H1 (cell line): ENCODE data around the gene CHTF8. TPM values are rescaled to one million over a fixed set of nuclear protein-coding genes. Genes with fewer than 3 reads are reported as not detected.

Source experiments
- CTCF ChIA-PET: fragments of 300-600 bp; sonication (Branson Sonifier 250); formaldehyde crosslinking; loops from one replicate; lab custom pipeline; 2021; ENCODE audit not compliant: partially characterized antibody; lab: Charles Lee
- POLR2A ChIA-PET: fragments of 300-600 bp; sonication (Branson Sonifier 250); formaldehyde crosslinking; loops from one replicate; lab custom pipeline; 2021; ENCODE audit warnings: inconsistent platforms; ENCODE audit not compliant: partially characterized antibody; lab: Charles Lee
- DNase-seq, 2 experiments: peaks; one replicate each; pipeline versions ENCODE4 v3.0.0 to v3.0.0-alpha.2; 2010 to 2022; ENCODE audit warnings: low spot score in 2 of 2, low read depth in 1 of 2, mixed read lengths in 1 of 2
- FAIRE-seq: peaks from 2 replicates; lab custom pipeline; 2011; peaks lifted over from hg19 to GRCh38; lab: Jason Lieb, UNC
- H2AFZ ChIP-seq: 2 replicates; pipeline ENCODE4 v1.8.1; 2012; ENCODE audit warnings: low read length, inconsistent platforms
- H2AK5ac ChIP-seq: 2 replicates; pipeline ENCODE4 v1.6.1; 2013; ENCODE audit warnings: low read depth, low read length
- H2BK120ac ChIP-seq: replicated peaks from 2 replicates; pipeline ENCODE3; 2013; ENCODE audit warnings: low read depth, low read length, inconsistent platforms
- H2BK12ac ChIP-seq: 2 replicates; pipeline ENCODE4 v1.6.1; 2013; ENCODE audit warnings: low read depth, low read length
- H2BK15ac ChIP-seq: 2 replicates; pipeline ENCODE4 v1.6.1; 2013; ENCODE audit warnings: low read length
- H2BK20ac ChIP-seq: 2 replicates; pipeline ENCODE4 v1.6.1; 2013; ENCODE audit warnings: low read length
- H2BK5ac ChIP-seq: 2 replicates; pipeline ENCODE4 v1.6.1; 2013; ENCODE audit warnings: low read depth, low read length
- H3K14ac ChIP-seq: 2 replicates; pipeline ENCODE4 v1.6.1; 2013; ENCODE audit warnings: inconsistent platforms; ENCODE audit not compliant: insufficient read length
- H3K18ac ChIP-seq: 2 replicates; pipeline ENCODE4 v1.6.1; 2013; ENCODE audit warnings: low read length; ENCODE audit errors: extremely low read depth
- H3K23ac ChIP-seq: 2 replicates; pipeline ENCODE4 v1.6.1; 2013; ENCODE audit warnings: inconsistent platforms; ENCODE audit not compliant: insufficient read length
- H3K23me2 ChIP-seq: 2 replicates; pipeline ENCODE4 v1.6.1; 2013; ENCODE audit warnings: low read depth, low read length
- H3K27ac ChIP-seq: 2 replicates; pipeline ENCODE4 v1.6.1; 2011; ENCODE audit warnings: low read depth, low read length, inconsistent platforms
- H3K27me3 ChIP-seq, 4 experiments: replicated peaks in 1 of 4; 1 replicate in 1 of 4; 2 replicates in 3 of 4; pipeline versions ENCODE4 v1.6.1 to v1.8.1; 2011 to 2013; ENCODE audit warnings: low read length in 3 of 4, mild to moderate bottlenecking in 3 of 4, inconsistent platforms in 2 of 4, mixed read lengths in 2 of 4, moderate library complexity in 1 of 4; ENCODE audit not compliant: control insufficient read depth in 3 of 4, insufficient read depth in 3 of 4; ENCODE audit errors: extremely low read depth in 1 of 4
- H3K36me3 ChIP-seq, 4 experiments: 2 replicates each; pipeline versions ENCODE4 v1.6.1 to v1.8.1; 2011 to 2013; ENCODE audit warnings: mild to moderate bottlenecking in 4 of 4, low read length in 3 of 4, moderate library complexity in 2 of 4, control low read depth in 1 of 4, inconsistent platforms in 1 of 4; ENCODE audit not compliant: insufficient read depth in 4 of 4, control insufficient read depth in 2 of 4
- H3K4ac ChIP-seq: replicated peaks from 2 replicates; pipeline ENCODE3; 2013; ENCODE audit warnings: low read length, low read depth, mixed read lengths, inconsistent platforms; ENCODE audit not compliant: insufficient read length
- H3K4me1 ChIP-seq, 4 experiments: replicated peaks in 1 of 4; 1 replicate in 1 of 4; 2 replicates in 3 of 4; pipeline versions ENCODE4 v1.6.1 to v1.8.1; 2011 to 2013; ENCODE audit warnings: low read length in 3 of 4, inconsistent platforms in 2 of 4, mixed read lengths in 1 of 4; ENCODE audit not compliant: insufficient read depth in 4 of 4, control insufficient read depth in 3 of 4
- H3K4me2 ChIP-seq, 2 experiments: 2 replicates each; pipeline versions ENCODE4 v1.6.1 to v1.8.1; 2011 to 2013; ENCODE audit warnings: low read depth in 2 of 2, low read length in 2 of 2, control low read depth in 1 of 2, inconsistent platforms in 1 of 2, mild to moderate bottlenecking in 1 of 2; ENCODE audit not compliant: insufficient read depth in 1 of 2
- H3K4me3 ChIP-seq, 4 experiments: fragments of 200-600, 300-600 bp in 1 of 4; sonication (generic), shearing (Covaris generic), sonication (Bioruptor Twin) in 1 of 4; 2 replicates each; pipeline versions ENCODE4 v1.5.1 to v1.8.1; 2011 to 2016; ENCODE audit warnings: low read length in 4 of 4, low read depth in 3 of 4, control low read depth in 2 of 4, inconsistent platforms in 2 of 4, mild to moderate bottlenecking in 2 of 4, mixed read lengths in 1 of 4, moderate library complexity in 1 of 4; ENCODE audit not compliant: insufficient read depth in 2 of 4; ENCODE audit errors: extremely low read depth in 1 of 4
- H3K56ac ChIP-seq: replicated peaks from 2 replicates; pipeline ENCODE3; 2013; ENCODE audit warnings: low read depth, mild to moderate bottlenecking, mixed read lengths, low read length, inconsistent platforms; ENCODE audit not compliant: insufficient read length
- H3K79me1 ChIP-seq: 2 replicates; pipeline ENCODE4 v1.6.1; 2013; ENCODE audit warnings: low read depth, low read length, control low read depth
- H3K79me2 ChIP-seq, 2 experiments: 2 replicates each; pipeline versions ENCODE4 v1.6.1 to v1.8.1; 2012 to 2013; ENCODE audit warnings: low read length in 2 of 2, mild to moderate bottlenecking in 2 of 2, inconsistent platforms in 1 of 2; ENCODE audit not compliant: insufficient read depth in 2 of 2, control insufficient read depth in 1 of 2
- H3K9ac ChIP-seq, 4 experiments: replicated peaks in 1 of 4; 1 replicate in 1 of 4; 2 replicates in 3 of 4; pipeline versions ENCODE4 v1.6.1 to v1.8.1; 2011 to 2013; ENCODE audit warnings: low read depth in 3 of 4, low read length in 3 of 4, control low read depth in 2 of 4, mild to moderate bottlenecking in 2 of 4, moderate library complexity in 2 of 4, inconsistent platforms in 1 of 4; ENCODE audit errors: extremely low read depth in 1 of 4
- H3K9me3 ChIP-seq, 2 experiments: 2 replicates each; pipeline versions ENCODE4 v1.6.1 to v1.8.1; 2012 to 2013; ENCODE audit warnings: mild to moderate bottlenecking in 2 of 2, moderate library complexity in 2 of 2, control low read depth in 1 of 2, inconsistent platforms in 1 of 2, low read depth in 1 of 2, low read length in 1 of 2, mixed read lengths in 1 of 2; ENCODE audit not compliant: insufficient read depth in 2 of 2
- H4K20me1 ChIP-seq, 2 experiments: replicated peaks in 1 of 2; 2 replicates each; pipeline versions ENCODE3 to v1.8.1; 2011 to 2013; ENCODE audit warnings: inconsistent platforms in 2 of 2, low read length in 2 of 2, mild to moderate bottlenecking in 1 of 2; ENCODE audit not compliant: insufficient read depth in 2 of 2, control insufficient read depth in 1 of 2
- H4K5ac ChIP-seq: 2 replicates; pipeline ENCODE4 v1.6.1; 2013; ENCODE audit warnings: low read length, low read depth, mixed read lengths, inconsistent platforms; ENCODE audit not compliant: insufficient read length
- H4K8ac ChIP-seq: 2 replicates; pipeline ENCODE4 v1.8.0; 2013; ENCODE audit warnings: mild to moderate bottlenecking, moderate library complexity, low read length, inconsistent platforms; ENCODE audit not compliant: insufficient read depth; ENCODE audit errors: extremely low read depth
- H4K91ac ChIP-seq: replicated peaks from 2 replicates; pipeline ENCODE3; 2013; ENCODE audit warnings: low read length, mixed read lengths, inconsistent platforms; ENCODE audit not compliant: insufficient read length
- CTCF ChIP-seq, 3 experiments: IDR thresholded peaks; 1 replicate in 2 of 3; 2 replicates in 1 of 3; pipeline versions ENCODE4 v1.5.1 to v1.6.1; 2011; ENCODE audit warnings: low read length in 3 of 3, mild to moderate bottlenecking in 3 of 3, inconsistent platforms in 2 of 3, low read depth in 1 of 3, moderate library complexity in 1 of 3; ENCODE audit not compliant: insufficient read depth in 1 of 3; ENCODE audit errors: control extremely low read depth in 1 of 3
- EZH2 ChIP-seq: fragments of 200-600 bp; sonication (generic); IDR thresholded peaks from 2 replicates; pipeline ENCODE4 v1.7.1; 2012; ENCODE audit warnings: low read depth, mild to moderate bottlenecking, moderate library complexity, low read length, inconsistent platforms; ENCODE audit not compliant: severe bottlenecking
- JUN ChIP-seq: IDR thresholded peaks from 2 replicates; pipeline ENCODE4 v1.6.1; 2011; ENCODE audit warnings: low read depth, mild to moderate bottlenecking, improper control_type of control experiment, low read length
- POU5F1 ChIP-seq: IDR thresholded peaks from 2 replicates; pipeline ENCODE4 v1.6.1; 2011; ENCODE audit warnings: low read depth, mild to moderate bottlenecking, low read length, moderate library complexity
- RFX5 ChIP-seq: IDR thresholded peaks from 2 replicates; pipeline ENCODE4 v1.6.1; 2011; ENCODE audit warnings: low read depth, low read length, improper control_type of control experiment, borderline replicate concordance
- SIX5 ChIP-seq: IDR thresholded peaks from 2 replicates; pipeline ENCODE4 v1.6.1; 2011; ENCODE audit warnings: mild to moderate bottlenecking, low read depth, low read length
- SP2 ChIP-seq: IDR thresholded peaks from 2 replicates; pipeline ENCODE4 v1.6.1; 2012; ENCODE audit warnings: mild to moderate bottlenecking, low read length, inconsistent platforms
- WGBS, 2 experiments: shearing (Covaris generic) in 1 of 2; methylation state at CpG; one replicate each; pipeline versions ENCODE4 v1.1.6 to v1.1.7; 2013 to 2015; ENCODE audit warnings: low lambda C conversion rate in 2 of 2, mixed read lengths in 2 of 2, inconsistent platforms in 1 of 2, low coverage in 1 of 2, missing lambda C conversion rate in 1 of 2; ENCODE audit not compliant: insufficient replicate concordance in 2 of 2, insufficient coverage in 1 of 2, insufficient read length in 1 of 2; ENCODE audit errors: extremely low coverage in 1 of 2, missing lambda C conversion rate in 1 of 2; 5-methylcytosine and 5-hydroxymethylcytosine counted together
- polyA plus RNA-seq, 7 experiments: library from polyadenylated mRNA; depleted of rRNA in 3 of 7; stranded (reverse) in 5 of 7; unstranded in 2 of 7; fragments of >200 nt in 5 of 7; fragments of 200-250 nt in 2 of 7; gene quantifications; 1 replicate in 5 of 7; 2 replicates in 1 of 7; 4 replicates in 1 of 7; pipeline versions ENCODE4 v1.2.1 to v1.2.3, GENCODE V29; 2011 to 2013; ENCODE audit warnings: missing spikeins in 2 of 7, mixed read lengths in 2 of 7
- total RNA-seq: library from RNA; stranded (reverse); fragmentation: NEBNext Ultra II Directional; extraction: Animal tissue kit (Norgen Biotek cat#: 25700); gene quantifications from 2 replicates; pipeline ENCODE4 v1.2.1, GENCODE V29; 2021

The CHTF8 gene
- total and polyA plus RNA-seq, 2 of the 8 experiments (the other 6 are each of a cell fraction or from before 2014, with no cell fraction given), result 114 to 138 TPM

- DNase-seq, result peak; percentile 64 to 81
- POLR2A ChIA-PET, result interaction anchor here (0.6 to 6.1 kb wide), 23 partner anchors 8 to 254 kb away, joined by 3 to 38 read pairs (median 4); partner anchors contain the start of genes CHTF8 and UTP4
- TF ChIP-seq CTCF (IDR thresholded peaks at IDR 0.05; ENCODE audit: control extremely low read depth in 1 of 3, insufficient read depth in 1 of 3, low read depth in 1 of 3, low read length in 3 of 3) (peak in 2 of 3 experiments; percentile 48 to 49; a peak in 3 of 4 replicates), JUN (no peak), SP2 (no peak), POU5F1 (no peak), SIX5 (no peak), RFX5 (no peak), EZH2 (no peak)
Observed at GRCh38 chr16:69105501-69106361, 26.7 kb downstream of the CHTF8 start, which contains the start of gene HAS3. Gene HAS3, plus strand, starts transcription at chr16:69105653. Its CDS starts 3,743 bp downstream, at chr16:69109396.

More at GRCh38 chr16:69105501-69106361, 26.7 kb downstream of the CHTF8 start, which contains the start of gene HAS3:
- peaks cover 25% of the 10 kb centered on the region for H3K23me2 ChIP-seq
- peak within 1 kb of the TSS in 3 of 4 experiments; percentile 26 to 65 (median 40); a peak in 3 of 7 replicates for H3K9ac ChIP-seq
- no peaks in the 10 kb centered on the region for H3K9me3 ChIP-seq
- peak within 1 kb of the TSS; percentile 76 for H2BK120ac ChIP-seq
- H2AK5ac ChIP-seq, result no peak within 1 kb of the TSS; the same call in 1 of the 2 replicates
- CTCF ChIA-PET, result interaction anchor here (0.7 to 2.2 kb wide), 24 partner anchors 11 to 259 kb away, joined by 3 to 19 read pairs (median 4); no protein-coding TSS in a partner anchor
- peak within 1 kb of the TSS; percentile 95 to 98 for H3K4me2 ChIP-seq
- peak within 1 kb of the TSS; percentile 99; the same call in 1 of the 2 replicates for H2BK15ac ChIP-seq
- no peak within 1 kb of the TSS for H3K23ac ChIP-seq
- H2BK12ac ChIP-seq, result peak within 1 kb of the TSS; percentile 90; the same call in 1 of the 2 replicates
- 0 out of 2 replicates have a peak within 1 kb of the TSS, but pooled peaks have one; percentile 86 for H2BK20ac ChIP-seq
- no peak within 1 kb of the TSS for H2AFZ ChIP-seq
- H3K4ac ChIP-seq, result no peak within 1 kb of the TSS
- peaks cover 15 to 33% (median 19%) of the 10 kb centered on the region in 4 experiments for H3K4me1 ChIP-seq
- H4K5ac ChIP-seq, result peak within 1 kb of the TSS; percentile 23
- H3K14ac ChIP-seq, result no peak within 1 kb of the TSS
- peaks cover 5 to 17% (median 16%) of the 10 kb centered on the region in 4 experiments; a peak in 7 of 8 replicates for H3K36me3 ChIP-seq
- peaks cover 11 to 39% of the 10 kb centered on the region in 2 experiments; a peak in 3 of 4 replicates for H3K79me2 ChIP-seq
- WGBS, 2 experiments, result 2% methylated on average over 35 of the region's 80 CpGs; no CpG with 5 or more reads in 1 of the 2 experiments
- peak within 1 kb of the TSS; percentile 39 for H4K8ac ChIP-seq
- peak within 1 kb of the TSS; percentile 88; the same call in 1 of the 2 replicates for H2BK5ac ChIP-seq
- peaks cover 18% of the 10 kb centered on the region for H3K79me1 ChIP-seq
- no peaks in the 10 kb centered on the region; a peak in 1 of 7 replicates for H3K27me3 ChIP-seq
- H3K18ac ChIP-seq, result peak within 1 kb of the TSS; percentile 95
- H3K27ac ChIP-seq, result no peak within 1 kb of the TSS
- FAIRE-seq, result peak; percentile 93
- H3K4me3 ChIP-seq, result peak within 1 kb of the TSS; percentile 60 to 82 (median 75)
- peak within 1 kb of the TSS; percentile 77 for H4K91ac ChIP-seq
- peak within 1 kb of the TSS; percentile 82 for H3K56ac ChIP-seq
- peaks cover 0 to 9% of the 10 kb centered on the region in 2 experiments for H4K20me1 ChIP-seq
